Measurements from ENCODE around the gene FBP1.
A peak's percentile ranks its signal among the peaks of the same experiment; 100 is the strongest.

FBP1 gene

DNA sequence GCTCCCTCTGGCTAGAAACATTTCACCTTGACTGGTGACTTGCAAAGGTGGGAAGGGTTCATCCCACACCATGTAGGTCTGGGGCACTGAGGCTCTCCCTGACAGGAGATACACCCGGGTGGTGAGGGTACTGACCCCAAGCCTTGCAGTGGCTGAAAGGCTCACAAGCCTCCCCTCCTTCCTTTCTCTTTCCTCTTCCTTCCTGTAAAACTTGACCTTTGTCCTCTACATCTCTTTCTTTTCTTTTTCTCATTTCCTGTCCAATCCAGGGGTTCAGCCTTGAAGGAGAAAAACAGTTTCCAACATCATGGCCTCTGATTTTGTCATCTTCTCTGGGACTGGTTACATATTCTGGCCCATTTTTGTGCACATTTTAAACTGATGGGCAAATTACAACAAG, 62.3 kb downstream of the FBP1 start:
- Histone ChIP-seq H3K9me3 (replicated peaks in 1 of 2; ENCODE audit: control insufficient read depth in 2 of 2, insufficient read depth in 1 of 2, low read depth in 1 of 2, low read length in 2 of 2) (peaks cover 0 to 3% of the 10 kb centered on the region in 2 donors), H2AK5ac (ENCODE audit: low read depth, low read length) (no peak overlapping the region), H3K27ac (replicated peaks; ENCODE audit: low read length) (no peak overlapping the region), H3K23ac (ENCODE audit: low read depth, low read length, poor library complexity) (no peak overlapping the region), H3K36me3 (replicated peaks in 1 of 2; ENCODE audit: control insufficient read depth in 2 of 2, insufficient read depth in 2 of 2, low read length in 2 of 2) (no peaks in the 10 kb centered on the region), H2AFZ (ENCODE audit: low read length) (peak overlapping the region; percentile 63), H4K91ac (ENCODE audit: low read depth, low read length, poor library complexity) (no peak overlapping the region), H3K4me2 (ENCODE audit: insufficient read depth, low read length, poor library complexity, severe bottlenecking) (no peak overlapping the region), H3K4ac (ENCODE audit: low read length) (no peak overlapping the region), H3K27me3 (ENCODE audit: control insufficient read depth in 3 of 3, insufficient read depth in 3 of 3, low read depth in 1 of 3, low read length in 3 of 3) (no peaks in the 10 kb centered on the region), H3K4me1 (ENCODE audit: control insufficient read depth in 2 of 2, insufficient read depth in 1 of 2, low read depth in 1 of 2, low read length in 2 of 2) (peaks cover 0 to 3% of the 10 kb centered on the region in 2 donors), H2BK120ac (ENCODE audit: low read depth, low read length) (no peak overlapping the region), H2BK12ac (ENCODE audit: low read length) (no peak overlapping the region), H3K9ac (ENCODE audit: low read depth, low read length, poor library complexity) (no peak overlapping the region), H3K79me1 (ENCODE audit: low read depth, low read length) (no peaks in the 10 kb centered on the region), H2BK5ac (ENCODE audit: low read length) (no peak overlapping the region), H3K4me3 (ENCODE audit: low read length in 2 of 2) (no peak overlapping the region), H2BK15ac (ENCODE audit: low read length) (no peak overlapping the region), H4K8ac (ENCODE audit: low read depth, low read length) (no peak overlapping the region), H3K18ac (ENCODE audit: low read length) (no peak overlapping the region), H3K14ac (ENCODE audit: low read length) (no peak overlapping the region)
- no CpG with 5 or more reads among the region's 1 CpG for WGBS, 2 donors (ENCODE audit: extremely low coverage in 2 of 2, insufficient read length in 2 of 2, insufficient replicate concordance in 1 of 2)
- DNase-seq (ENCODE audit: low spot score): no peak

DNA sequence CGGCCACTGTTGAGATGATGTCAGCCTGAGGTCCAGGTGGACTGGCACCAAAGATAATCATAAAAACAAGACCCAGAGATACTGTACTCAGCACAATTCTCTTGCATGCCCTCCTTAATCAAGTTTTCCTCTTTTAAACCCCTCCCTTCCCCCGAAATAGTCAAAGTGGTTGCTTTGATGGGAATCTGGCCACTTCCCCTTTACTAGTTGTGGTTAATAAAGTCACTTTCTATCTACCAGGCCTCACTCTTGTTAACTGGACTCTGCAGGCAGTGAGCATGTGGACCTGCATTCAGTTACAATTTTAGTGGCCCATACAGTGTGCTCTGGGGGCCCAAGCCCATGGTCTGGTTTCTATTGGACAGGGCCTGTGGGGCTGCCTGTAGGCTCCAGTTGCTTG, 63.2 kb downstream of the FBP1 start:
- WGBS, 2 donors (ENCODE audit: extremely low coverage in 2 of 2, insufficient read length in 2 of 2, insufficient replicate concordance in 1 of 2): no CpG with 5 or more reads among the region's 2 CpGs
- Histone ChIP-seq H3K4me1 (ENCODE audit: control insufficient read depth in 2 of 2, insufficient read depth in 1 of 2, low read depth in 1 of 2, low read length in 2 of 2) (peaks cover 0 to 3% of the 10 kb centered on the region in 2 donors), H3K36me3 (replicated peaks in 1 of 2; ENCODE audit: control insufficient read depth in 2 of 2, insufficient read depth in 2 of 2, low read length in 2 of 2) (no peaks in the 10 kb centered on the region), H3K79me1 (ENCODE audit: low read depth, low read length) (no peaks in the 10 kb centered on the region), H3K9ac (ENCODE audit: low read depth, low read length, poor library complexity) (no peak overlapping the region), H2BK5ac (ENCODE audit: low read length) (no peak overlapping the region), H2AFZ (ENCODE audit: low read length) (peak overlapping the region; percentile 63), H4K91ac (ENCODE audit: low read depth, low read length, poor library complexity) (no peak overlapping the region), H3K27ac (replicated peaks; ENCODE audit: low read length) (no peak overlapping the region), H3K4me2 (ENCODE audit: insufficient read depth, low read length, poor library complexity, severe bottlenecking) (no peak overlapping the region), H3K14ac (ENCODE audit: low read length) (no peak overlapping the region), H3K27me3 (ENCODE audit: control insufficient read depth in 3 of 3, insufficient read depth in 3 of 3, low read depth in 1 of 3, low read length in 3 of 3) (no peaks in the 10 kb centered on the region), H2BK120ac (ENCODE audit: low read depth, low read length) (no peak overlapping the region), H2AK5ac (ENCODE audit: low read depth, low read length) (no peak overlapping the region), H3K4me3 (ENCODE audit: low read length in 2 of 2) (no peak overlapping the region), H3K9me3 (replicated peaks in 1 of 2; ENCODE audit: control insufficient read depth in 2 of 2, insufficient read depth in 1 of 2, low read depth in 1 of 2, low read length in 2 of 2) (peaks cover 0 to 3% of the 10 kb centered on the region in 2 donors), H2BK15ac (ENCODE audit: low read length) (no peak overlapping the region), H3K4ac (ENCODE audit: low read length) (no peak overlapping the region), H3K18ac (ENCODE audit: low read length) (no peak overlapping the region), H2BK12ac (ENCODE audit: low read length) (no peak overlapping the region), H4K8ac (ENCODE audit: low read depth, low read length) (no peak overlapping the region), H3K23ac (ENCODE audit: low read depth, low read length, poor library complexity) (no peak overlapping the region)
- DNase-seq (ENCODE audit: low spot score): no peak

DNA sequence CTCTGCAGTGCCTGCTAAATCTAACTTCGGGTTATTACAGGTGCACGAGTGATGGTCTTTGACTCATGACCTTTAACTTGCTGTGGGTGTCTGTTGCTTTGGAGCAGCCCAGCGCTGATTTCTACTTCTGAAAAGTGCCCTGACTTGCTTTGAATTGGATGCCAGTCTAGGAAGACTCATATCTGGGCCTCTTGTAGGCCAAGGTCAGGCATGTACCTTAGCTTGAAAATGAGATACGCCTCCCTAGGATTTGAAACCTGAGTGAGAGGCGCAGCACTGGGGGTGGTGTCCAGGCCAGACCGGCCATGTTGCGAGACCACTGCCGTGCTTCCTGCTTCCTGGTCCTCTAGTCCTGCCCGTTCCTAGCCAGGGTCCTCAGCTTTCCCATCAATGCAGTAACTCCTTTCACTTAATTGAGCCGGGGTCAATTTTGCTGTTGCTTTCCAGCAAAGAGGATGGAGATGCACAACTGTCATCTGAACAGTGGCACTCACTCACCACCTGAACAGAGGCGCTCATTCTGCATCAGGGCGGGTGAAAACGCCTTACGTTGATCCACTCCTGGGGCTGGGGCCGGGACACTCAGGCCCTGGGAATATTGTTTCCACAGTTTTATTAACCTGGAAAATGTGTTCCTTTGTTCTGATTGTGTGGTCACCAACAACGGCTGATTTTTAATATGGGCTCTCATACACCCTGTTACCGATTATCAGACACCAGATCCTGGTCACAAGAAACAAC, 70.2 kb downstream of the FBP1 start:
- Histone ChIP-seq H4K8ac (ENCODE audit: low read depth, low read length) (no peak overlapping the region), H3K23ac (ENCODE audit: low read depth, low read length, poor library complexity) (no peak overlapping the region), H4K91ac (ENCODE audit: low read depth, low read length, poor library complexity) (no peak overlapping the region), H3K27ac (replicated peaks; ENCODE audit: low read length) (no peak overlapping the region), H3K9ac (ENCODE audit: low read depth, low read length, poor library complexity) (no peak overlapping the region), H3K4me2 (ENCODE audit: insufficient read depth, low read length, poor library complexity, severe bottlenecking) (no peak overlapping the region), H2BK15ac (ENCODE audit: low read length) (no peak overlapping the region), H2BK12ac (ENCODE audit: low read length) (no peak overlapping the region), H3K36me3 (replicated peaks in 1 of 2; ENCODE audit: control insufficient read depth in 2 of 2, insufficient read depth in 2 of 2, low read length in 2 of 2) (no peaks in the 10 kb centered on the region), H3K4me1 (ENCODE audit: control insufficient read depth in 2 of 2, insufficient read depth in 1 of 2, low read depth in 1 of 2, low read length in 2 of 2) (no peaks in the 10 kb centered on the region), H3K4me3 (ENCODE audit: low read length in 2 of 2) (no peak overlapping the region), H3K79me1 (ENCODE audit: low read depth, low read length) (no peaks in the 10 kb centered on the region), H2AK5ac (ENCODE audit: low read depth, low read length) (no peak overlapping the region), H3K4ac (ENCODE audit: low read length) (no peak overlapping the region), H2BK120ac (ENCODE audit: low read depth, low read length) (no peak overlapping the region), H3K14ac (ENCODE audit: low read length) (no peak overlapping the region), H3K9me3 (replicated peaks in 1 of 2; ENCODE audit: control insufficient read depth in 2 of 2, insufficient read depth in 1 of 2, low read depth in 1 of 2, low read length in 2 of 2) (no peaks in the 10 kb centered on the region), H2AFZ (ENCODE audit: low read length) (no peak overlapping the region), H2BK5ac (ENCODE audit: low read length) (no peak overlapping the region), H3K18ac (ENCODE audit: low read length) (peak overlapping the region; percentile 11), H3K27me3 (ENCODE audit: control insufficient read depth in 3 of 3, insufficient read depth in 3 of 3, low read depth in 1 of 3, low read length in 3 of 3) (no peaks in the 10 kb centered on the region)
- WGBS, 2 donors (ENCODE audit: extremely low coverage in 2 of 2, insufficient read length in 2 of 2, insufficient replicate concordance in 1 of 2): no CpG with 5 or more reads among the region's 17 CpGs
- no peak for DNase-seq (ENCODE audit: low spot score)

DNA sequence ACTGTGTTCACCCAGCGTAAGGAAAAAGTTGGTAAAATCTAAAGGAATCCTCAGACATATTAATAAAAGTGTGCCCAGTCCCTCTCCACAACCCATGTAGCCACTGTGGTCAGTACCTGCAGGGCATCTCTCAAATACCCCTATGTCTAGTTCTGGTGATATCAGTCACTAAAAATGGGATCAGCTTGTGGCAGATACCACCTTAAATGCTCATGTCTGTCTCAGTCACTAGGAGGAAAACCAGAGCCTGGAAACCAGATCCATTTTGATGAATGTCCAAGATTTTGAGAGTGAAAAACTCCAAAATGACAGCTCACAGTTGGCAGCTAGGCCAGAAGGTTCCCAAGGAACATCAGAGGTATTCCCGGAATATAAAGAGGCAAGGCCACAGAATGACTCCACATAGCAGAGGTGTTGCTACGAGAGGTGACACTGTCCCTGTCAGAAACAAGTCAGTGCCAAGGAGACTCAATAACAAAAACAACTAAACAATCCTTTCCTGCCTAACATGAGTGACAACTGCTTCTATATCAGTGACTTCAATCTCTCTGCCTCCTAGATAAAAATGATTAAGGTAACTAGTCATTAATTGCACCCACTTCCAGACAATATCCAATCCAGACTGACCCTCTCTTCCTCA, 70.9 kb downstream of the FBP1 start:
- Histone ChIP-seq H3K23ac (ENCODE audit: low read depth, low read length, poor library complexity) (no peak overlapping the region), H3K18ac (ENCODE audit: low read length) (no peak overlapping the region)

More for the DNA sequence above, 70.9 kb downstream of the FBP1 start:
- peaks cover 0 to 3% of the 10 kb centered on the region in 2 donors for H3K36me3 ChIP-seq (replicated peaks in 1 of 2; ENCODE audit: control insufficient read depth in 2 of 2, insufficient read depth in 2 of 2, low read length in 2 of 2)
- no peak overlapping the region for H3K27ac ChIP-seq (replicated peaks; ENCODE audit: low read length)
- H2BK5ac ChIP-seq (ENCODE audit: low read length): no peak overlapping the region
- no peaks in the 10 kb centered on the region for H3K9me3 ChIP-seq (replicated peaks in 1 of 2; ENCODE audit: control insufficient read depth in 2 of 2, insufficient read depth in 1 of 2, low read depth in 1 of 2, low read length in 2 of 2)
- no peak overlapping the region for H3K4me3 ChIP-seq (ENCODE audit: low read length in 2 of 2)
- no peak overlapping the region for H2BK12ac ChIP-seq (ENCODE audit: low read length)
- no CpG with 5 or more reads among the region's 3 CpGs for WGBS, 2 donors (ENCODE audit: extremely low coverage in 2 of 2, insufficient read length in 2 of 2, insufficient replicate concordance in 1 of 2)
- H2AK5ac ChIP-seq (ENCODE audit: low read depth, low read length): no peak overlapping the region
- H4K91ac ChIP-seq (ENCODE audit: low read depth, low read length, poor library complexity): no peak overlapping the region
- no peaks in the 10 kb centered on the region for H3K79me1 ChIP-seq (ENCODE audit: low read depth, low read length)
- H3K4me2 ChIP-seq (ENCODE audit: insufficient read depth, low read length, poor library complexity, severe bottlenecking): no peak overlapping the region
- no peak overlapping the region for H2AFZ ChIP-seq (ENCODE audit: low read length)
- no peaks in the 10 kb centered on the region for H3K27me3 ChIP-seq (ENCODE audit: control insufficient read depth in 3 of 3, insufficient read depth in 3 of 3, low read depth in 1 of 3, low read length in 3 of 3)
- no peak overlapping the region for H2BK120ac ChIP-seq (ENCODE audit: low read depth, low read length)
- H3K9ac ChIP-seq (ENCODE audit: low read depth, low read length, poor library complexity): no peak overlapping the region
- no peak overlapping the region for H2BK15ac ChIP-seq (ENCODE audit: low read length)
- DNase-seq (ENCODE audit: low spot score): no peak
- no peak overlapping the region for H4K8ac ChIP-seq (ENCODE audit: low read depth, low read length)
- H3K14ac ChIP-seq (ENCODE audit: low read length): no peak overlapping the region
- no peak overlapping the region for H3K4ac ChIP-seq (ENCODE audit: low read length)
- no peaks in the 10 kb centered on the region for H3K4me1 ChIP-seq (ENCODE audit: control insufficient read depth in 2 of 2, insufficient read depth in 1 of 2, low read depth in 1 of 2, low read length in 2 of 2)
